HG02884 (cell line): Measurements from ENCODE around the gene HS6ST2.

Experiments used
- ATAC-seq: cut with Tn5 transposase; IDR thresholded peaks from one replicate; pipeline ENCODE4 v1.9.1; 2021; ENCODE audit warnings: mild to moderate bottlenecking, moderate library complexity; ENCODE audit not compliant: unreplicated experiment

The HS6ST2 gene

DNA sequence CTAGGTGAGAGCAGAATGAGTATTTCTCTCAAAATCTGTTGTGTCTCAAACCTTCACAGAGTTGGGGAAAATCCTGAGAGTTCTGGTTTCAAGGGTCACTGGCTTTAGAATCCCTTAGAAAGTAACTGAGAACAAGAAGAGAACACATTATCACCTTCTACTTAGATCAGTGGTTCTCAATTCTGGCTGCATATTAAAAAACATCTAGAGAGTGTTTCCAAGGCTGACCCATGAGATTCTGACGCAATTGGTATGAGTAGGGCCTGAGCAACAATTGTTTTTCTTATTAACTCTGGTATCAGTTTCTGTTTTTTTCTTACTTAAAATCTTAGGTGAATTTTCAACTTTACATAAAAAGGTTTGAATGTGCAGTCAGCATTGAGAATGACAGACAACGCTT lies 212.8 kb downstream of the HS6ST2 start:
- ATAC-seq: no peak

- no peak for ATAC-seq
These were observed 214.0 kb downstream of the HS6ST2 start for GRCh38 chrX:132744470-132744869.

- no peak for ATAC-seq
These were observed 215.3 kb downstream of the HS6ST2 start for GRCh38 chrX:132743086-132743485.

DNA sequence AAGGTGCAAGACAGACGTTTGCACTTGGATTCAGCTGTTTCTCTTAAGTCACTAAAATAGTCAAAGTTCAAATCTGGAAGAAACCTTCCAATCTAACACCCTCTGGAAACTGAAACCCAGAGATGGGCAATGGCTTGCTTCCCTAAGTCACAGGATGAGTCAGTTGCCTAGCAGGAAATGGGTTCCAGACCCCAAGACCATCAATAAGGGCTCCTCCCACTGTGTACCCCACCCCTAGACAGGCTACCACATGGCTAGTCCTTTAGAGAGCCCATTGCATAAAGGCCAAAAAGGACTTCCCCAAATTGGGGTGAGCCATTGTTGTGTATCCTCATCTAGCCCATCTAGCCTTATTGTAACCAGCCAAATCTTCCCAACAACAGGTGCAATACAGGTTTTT lies 216.2 kb downstream of the HS6ST2 start:
- no peak for ATAC-seq

- no peak for ATAC-seq
These were observed 216.7 kb downstream of the HS6ST2 start for GRCh38 chrX:132741689-132742088.

DNA sequence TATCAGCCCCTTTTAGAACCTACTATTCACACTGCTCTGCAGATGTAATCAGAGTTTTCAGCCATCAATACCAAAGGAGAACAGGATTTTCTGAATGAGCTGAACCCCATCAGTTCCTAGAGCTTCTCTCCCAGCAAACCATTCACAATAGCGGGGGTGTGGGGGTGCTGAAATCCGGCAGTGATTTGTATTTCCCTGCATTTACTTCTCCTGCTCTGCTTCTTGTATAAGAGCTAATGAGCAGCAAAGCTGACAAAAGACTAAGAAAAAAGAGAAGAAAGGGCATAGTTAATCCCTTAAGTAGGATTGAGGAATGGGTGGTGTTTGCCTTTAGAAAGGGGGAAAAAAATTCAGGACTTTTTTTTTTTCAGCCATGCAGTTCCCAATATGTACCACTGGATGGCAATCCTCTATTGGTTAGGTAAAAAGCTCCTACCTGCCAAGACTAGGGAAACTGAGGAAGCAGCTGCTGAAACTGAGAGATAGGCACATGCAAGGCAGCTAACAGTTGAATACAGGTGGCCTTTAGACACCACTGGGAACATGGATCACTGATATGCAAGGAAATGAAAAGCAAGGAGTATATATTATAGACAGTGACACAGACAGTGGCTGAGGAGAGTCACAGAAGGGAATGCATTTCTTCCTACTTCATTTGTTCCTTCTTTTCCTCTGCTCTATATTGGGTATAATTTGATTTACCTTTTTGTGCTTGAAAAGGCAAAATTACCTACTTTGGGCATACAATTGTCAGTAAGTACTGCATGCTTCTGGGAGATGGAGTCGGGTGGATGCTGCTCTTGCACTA lies 217.9 kb downstream of the HS6ST2 start:
- ATAC-seq: no peak

GRCh38 chrX:132738951-132739350 lies 219.5 kb downstream of the HS6ST2 start:
- no peak for ATAC-seq

DNA sequence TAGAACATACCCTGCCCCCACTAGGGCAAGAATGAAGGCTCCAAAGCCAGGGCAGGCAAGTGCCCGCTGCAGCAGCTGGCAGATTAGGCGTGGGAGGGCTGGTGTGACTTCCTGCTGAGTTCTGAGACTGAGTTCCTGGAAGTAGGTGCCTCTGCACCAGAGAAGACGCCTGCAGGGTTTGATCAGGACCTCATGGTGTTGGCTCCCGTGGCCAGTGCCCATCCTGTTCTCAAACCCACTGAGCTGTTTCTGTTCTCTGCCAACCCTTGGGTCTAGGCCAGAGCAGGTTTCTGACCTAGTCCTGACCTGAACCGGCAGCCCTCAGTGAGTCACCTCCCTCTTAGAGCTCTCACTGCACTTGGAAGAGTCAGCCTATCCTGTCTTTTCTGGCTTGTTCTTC lies 220.7 kb downstream of the HS6ST2 start:
- no peak for ATAC-seq

- ATAC-seq: no peak
These were observed 226.2 kb downstream of the HS6ST2 start for GRCh38 chrX:132732236-132732635.

- ATAC-seq: no peak
These were observed 227.7 kb downstream of the HS6ST2 start for GRCh38 chrX:132730726-132731125.

GRCh38 chrX:132730266-132730665 lies 228.2 kb downstream of the HS6ST2 start:
- no peak for ATAC-seq

DNA sequence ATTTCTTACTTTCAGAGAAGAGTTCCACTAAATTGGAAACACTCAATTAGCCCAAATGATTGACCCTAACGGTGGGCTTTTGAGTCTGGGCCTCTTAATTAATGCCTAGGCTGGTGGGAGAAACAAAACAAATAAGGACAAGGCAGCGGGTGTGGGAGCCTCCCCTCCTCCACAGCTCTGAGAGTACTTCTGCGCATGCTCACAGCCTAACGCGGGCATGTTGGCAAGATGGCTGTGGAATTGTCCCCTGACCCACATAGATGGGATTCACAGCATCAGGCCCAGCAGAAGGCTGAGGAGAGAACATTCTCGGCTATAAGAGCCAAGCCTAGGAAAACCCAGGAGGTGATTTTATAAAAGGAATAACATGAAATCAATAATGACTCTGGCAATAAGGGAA lies 230.1 kb downstream of the HS6ST2 start:
- no peak for ATAC-seq

GRCh38 chrX:132718431-132718958 lies 239.9 kb downstream of the HS6ST2 start:
- no peak for ATAC-seq

DNA sequence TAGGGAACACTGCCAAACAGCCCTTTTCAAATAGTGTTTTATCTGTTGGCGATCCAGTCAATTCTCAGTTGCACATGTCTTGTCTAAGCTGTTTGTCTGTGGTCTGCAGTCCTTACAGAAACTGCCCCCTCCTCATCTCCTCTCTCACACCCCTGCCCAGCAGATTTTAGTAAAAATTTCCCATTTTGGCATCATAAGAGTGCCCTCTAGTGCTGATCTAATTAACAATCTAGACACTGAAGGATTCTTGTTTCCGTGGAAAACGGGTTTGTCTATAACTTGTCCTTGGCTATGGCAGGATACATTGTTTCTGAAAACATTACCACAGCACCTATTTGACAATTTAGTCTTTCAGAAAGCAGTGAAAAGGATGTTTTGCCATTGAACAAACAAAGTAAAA lies 242.4 kb downstream of the HS6ST2 start:
- ATAC-seq: no peak

GRCh38 chrX:132714913-132715312 lies 243.5 kb downstream of the HS6ST2 start:
- no peak for ATAC-seq

GRCh38 chrX:132712350-132712749 lies 246.1 kb downstream of the HS6ST2 start:
- no peak for ATAC-seq

GRCh38 chrX:132710656-132711155 lies 247.7 kb downstream of the HS6ST2 start:
- ATAC-seq: no peak

- ATAC-seq: no peak
These were observed 249.9 kb downstream of the HS6ST2 start for GRCh38 chrX:132708529-132708928.

GRCh38 chrX:132704769-132705168 lies 253.7 kb downstream of the HS6ST2 start:
- ATAC-seq: no peak

DNA sequence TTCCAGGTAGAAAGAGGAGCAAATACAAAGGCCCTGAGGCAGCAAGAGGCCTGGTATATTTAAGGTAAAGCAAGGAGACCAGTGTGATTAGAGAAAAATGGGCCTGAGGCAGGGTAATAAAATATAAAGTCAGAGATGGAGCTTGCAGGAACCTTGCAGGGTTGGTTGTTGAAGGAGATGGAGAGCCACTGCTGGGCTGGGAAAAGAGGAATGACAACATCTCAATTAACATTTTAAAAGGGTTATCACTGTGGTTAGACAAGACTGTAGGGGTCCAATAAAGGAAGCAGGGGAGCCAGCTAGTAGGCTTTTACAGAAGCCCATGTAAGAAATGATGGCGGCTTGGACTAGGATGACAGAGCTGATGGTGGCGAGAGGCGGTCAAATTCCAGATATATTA lies 264.0 kb downstream of the HS6ST2 start:
- no peak for ATAC-seq

DNA sequence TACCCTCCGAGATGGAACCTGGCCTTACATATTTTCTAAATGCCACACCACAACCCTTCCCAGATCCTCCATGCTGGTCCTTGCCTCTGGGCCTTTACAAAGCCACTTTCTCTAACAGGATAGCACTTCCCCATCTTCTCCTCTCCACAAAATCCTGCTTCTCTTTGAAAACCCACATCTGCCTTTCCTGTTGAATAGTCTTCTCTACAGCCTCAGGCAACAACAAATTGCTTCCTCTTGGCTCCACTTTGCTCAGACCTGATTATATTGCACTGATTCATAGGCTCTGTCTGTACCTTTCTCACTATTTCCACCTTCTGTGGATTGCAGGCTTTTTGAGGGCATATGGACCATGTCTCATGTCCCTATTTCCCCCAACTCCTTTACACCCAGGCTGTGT lies 265.9 kb downstream of the HS6ST2 start:
- no peak for ATAC-seq

- no peak for ATAC-seq
These were observed 266.4 kb downstream of the HS6ST2 start for GRCh38 chrX:132692066-132692465.
